ENCODE data around the gene CNOT2.

CNOT2 gene

DNA sequence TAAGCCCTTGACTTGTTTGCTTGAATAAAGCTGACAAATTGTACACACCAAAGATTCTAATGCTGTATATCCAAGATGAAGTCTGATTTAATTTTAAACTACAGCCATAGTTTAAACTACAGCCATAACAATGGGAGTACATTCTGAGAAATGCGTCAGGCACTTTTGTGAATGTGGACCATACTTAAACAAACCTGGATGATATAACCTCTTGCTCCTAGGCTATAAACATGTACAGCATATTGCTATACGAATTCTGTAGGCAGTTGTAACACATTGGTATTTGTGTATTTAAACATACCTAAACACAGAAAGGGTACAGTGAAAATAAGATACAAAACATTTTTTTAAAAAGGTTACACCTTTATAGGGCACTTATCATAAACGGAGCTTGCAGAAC lies 63.4 kb downstream of the CNOT2 start:
- DNase-seq, result no peak

DNA sequence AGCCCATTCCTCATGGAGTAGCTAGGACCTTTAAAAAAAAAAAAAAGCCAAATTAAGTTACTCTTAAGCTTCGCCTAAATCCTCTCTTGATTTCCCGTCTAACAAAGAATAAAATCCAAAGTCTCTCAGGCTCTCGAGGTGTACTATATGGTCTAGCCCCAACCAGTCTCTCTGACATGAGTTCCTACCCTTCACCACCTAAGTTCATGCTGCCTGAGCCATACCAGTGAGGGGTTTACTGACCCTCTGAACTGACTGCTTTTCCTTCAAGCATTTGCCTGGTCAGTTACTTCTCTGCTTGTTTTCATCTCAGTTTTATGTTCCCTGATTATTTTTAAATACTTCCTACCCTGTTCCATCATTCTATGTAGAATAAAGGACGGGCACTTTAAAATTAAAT lies 64.6 kb downstream of the CNOT2 start:
- DNase-seq, result no peak

DNA sequence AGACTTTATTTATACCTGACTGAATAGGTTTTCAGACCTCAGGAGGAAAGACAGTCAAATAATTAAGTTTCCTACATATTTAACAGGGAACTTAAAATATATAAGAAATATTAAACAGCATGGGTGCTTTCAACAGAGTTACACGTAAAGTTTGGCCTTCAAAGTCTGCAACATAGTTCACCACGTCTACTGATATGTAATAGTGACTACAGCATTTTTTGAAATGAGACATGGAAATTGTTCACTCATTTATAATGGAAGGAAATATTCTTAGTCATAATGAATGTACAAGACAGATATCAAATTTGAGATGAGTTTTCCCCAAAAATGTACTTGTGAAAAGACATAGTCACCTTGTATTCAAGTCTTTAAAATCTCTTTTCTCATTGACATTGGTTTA lies 66.1 kb downstream of the CNOT2 start:
- no peak for DNase-seq

DNA sequence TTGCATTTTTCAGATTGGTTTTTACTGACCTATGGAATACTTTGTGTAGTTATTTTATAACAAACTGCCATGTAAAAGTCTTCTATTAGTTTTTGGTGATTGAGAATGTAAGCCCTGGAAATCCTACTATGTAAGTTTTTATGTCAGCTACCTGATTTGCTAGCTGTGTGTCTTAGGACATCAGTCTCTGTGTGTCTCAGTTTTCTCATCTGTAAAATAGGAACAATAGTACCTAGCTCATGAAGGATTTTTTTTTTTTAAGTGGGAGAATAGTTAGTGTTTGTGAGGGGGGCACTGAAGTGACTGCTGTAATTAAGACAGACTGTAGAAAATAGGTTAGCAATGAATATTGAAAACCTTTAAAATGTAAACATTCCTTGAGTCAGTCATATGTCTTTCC lies 70.9 kb downstream of the CNOT2 start:
- no peak for DNase-seq

GRCh38 chr12:70317781-70318180 lies 74.5 kb downstream of the CNOT2 start:
- DNase-seq, result no peak

GRCh38 chr12:70319605-70320004 lies 76.4 kb downstream of the CNOT2 start:
- no peak for DNase-seq

GRCh38 chr12:70321191-70321590 lies 78.0 kb downstream of the CNOT2 start:
- no peak for DNase-seq

- no peak for DNase-seq
Measured at GRCh38 chr12:70327541-70327940, 84.3 kb downstream of the CNOT2 start.

DNA sequence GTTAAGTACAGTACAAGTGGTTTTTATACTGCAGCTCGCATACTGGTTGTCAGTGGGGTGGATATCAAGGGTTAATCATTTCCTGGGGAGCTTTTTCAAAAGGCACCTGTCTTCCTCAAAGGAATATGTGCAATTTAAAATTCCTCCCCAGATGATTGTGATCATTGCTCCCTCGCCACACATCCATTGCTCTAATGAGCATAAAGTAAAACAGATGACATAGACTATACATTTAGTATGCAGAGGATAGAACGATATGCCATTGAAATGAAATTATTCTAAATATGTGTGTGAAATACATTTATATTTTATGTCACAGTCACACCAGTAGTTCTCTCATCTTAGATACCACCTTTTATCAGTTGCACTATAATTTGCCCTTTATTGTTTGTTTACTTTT lies 86.5 kb downstream of the CNOT2 start:
- no peak for DNase-seq

GRCh38 chr12:70330158-70330557 lies 86.9 kb downstream of the CNOT2 start:
- DNase-seq, result no peak

GRCh38 chr12:70332236-70332635 lies 89.0 kb downstream of the CNOT2 start:
- no peak for DNase-seq

DNA sequence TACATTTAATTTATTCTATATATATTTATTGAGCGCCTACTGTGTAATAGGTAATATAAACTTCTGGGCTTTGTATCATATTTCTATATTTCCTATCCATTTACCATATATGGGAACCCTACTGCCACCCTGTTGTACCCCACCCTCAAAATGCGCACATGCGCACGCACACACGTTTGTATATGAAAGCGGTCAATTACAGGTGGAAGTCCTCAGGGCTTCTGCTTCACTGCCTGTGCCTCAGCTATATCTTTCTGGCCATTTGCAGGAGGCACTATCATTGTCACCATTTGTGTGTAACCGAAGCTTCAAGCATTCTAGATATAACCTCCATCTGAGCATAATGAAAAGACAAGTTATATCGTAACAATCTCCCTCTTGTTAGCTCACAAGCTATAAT lies 91.5 kb downstream of the CNOT2 start:
- DNase-seq, result no peak

DNA sequence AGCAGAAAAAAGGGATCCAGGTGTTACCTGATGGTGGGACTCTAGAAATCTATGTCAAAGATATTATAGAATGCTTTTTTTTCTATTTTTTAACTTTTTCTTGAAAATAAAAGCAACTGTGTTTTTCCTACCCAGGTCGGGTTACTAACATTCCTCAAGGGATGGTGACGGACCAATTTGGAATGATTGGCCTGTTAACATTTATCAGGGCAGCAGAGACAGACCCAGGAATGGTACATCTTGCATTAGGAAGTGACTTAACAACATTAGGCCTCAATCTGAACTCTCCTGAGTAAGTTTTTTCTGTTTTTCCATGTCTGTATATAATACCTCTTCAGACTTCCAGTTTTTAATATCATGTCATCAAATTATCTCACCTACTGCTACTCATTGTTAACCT lies 95.3 kb downstream of the CNOT2 start:
- no peak for DNase-seq

- DNase-seq, result no peak
Measured at GRCh38 chr12:70351076-70351475, 107.8 kb downstream of the CNOT2 start.

- DNase-seq, result no peak
Measured at GRCh38 chr12:70353780-70354660, 110.8 kb downstream of the CNOT2 start.

DNA sequence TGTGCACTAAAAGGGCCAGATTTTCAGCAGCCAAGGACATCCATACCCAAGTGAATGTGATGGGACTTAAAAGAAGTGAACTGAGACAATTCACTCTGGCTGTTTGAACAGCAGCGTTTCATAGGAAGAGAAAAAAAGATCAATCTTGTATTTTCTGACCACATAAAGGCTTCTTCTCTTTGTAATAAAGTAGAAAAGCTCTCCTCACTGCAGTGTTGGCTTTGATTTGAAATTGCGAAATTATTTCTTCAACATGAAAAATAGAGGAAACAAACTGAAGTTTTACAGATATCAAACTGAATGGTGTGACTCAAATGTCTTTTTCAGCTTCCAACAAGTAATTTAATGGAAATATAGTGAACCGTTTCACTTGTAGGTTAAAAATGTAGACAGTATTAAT lies 111.6 kb downstream of the CNOT2 start:
- DNase-seq, result no peak

GRCh38 chr12:70355972-70356371 lies 112.7 kb downstream of the CNOT2 start:
- DNase-seq, result no peak

DNA sequence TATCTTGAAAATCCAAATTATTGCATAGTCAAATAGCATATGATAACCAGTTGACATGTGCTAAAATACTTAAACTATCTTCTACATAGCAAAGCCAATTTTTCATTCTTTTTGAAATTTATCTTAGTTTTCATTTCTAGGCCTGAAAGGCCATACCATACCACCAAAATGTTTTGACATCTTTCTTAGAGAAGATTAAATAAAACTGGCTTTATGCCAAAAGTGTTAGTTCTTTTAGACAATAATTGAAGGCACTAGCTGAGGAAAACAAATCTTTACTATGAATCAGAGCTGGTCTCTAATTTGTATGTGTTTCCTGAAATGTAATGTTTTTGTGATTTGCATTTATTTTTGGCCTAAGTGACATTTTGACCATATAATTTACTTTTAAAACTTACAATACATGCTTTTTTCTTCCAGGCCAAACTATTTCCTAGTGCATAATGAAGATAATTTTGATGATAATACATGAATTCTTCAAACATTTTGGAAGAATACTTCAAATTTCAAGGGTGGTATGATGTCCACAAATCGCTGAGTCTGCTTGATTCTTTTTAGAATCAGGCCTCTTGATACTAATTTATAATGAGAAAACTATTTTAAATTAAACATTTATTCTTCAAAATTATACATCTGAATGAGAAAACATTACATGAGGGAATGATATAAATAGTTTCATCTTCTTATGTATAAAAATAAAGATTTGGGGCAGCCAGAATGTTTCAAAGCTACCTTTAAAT lies 116.4 kb downstream of the CNOT2 start:
- no peak for DNase-seq

DNA sequence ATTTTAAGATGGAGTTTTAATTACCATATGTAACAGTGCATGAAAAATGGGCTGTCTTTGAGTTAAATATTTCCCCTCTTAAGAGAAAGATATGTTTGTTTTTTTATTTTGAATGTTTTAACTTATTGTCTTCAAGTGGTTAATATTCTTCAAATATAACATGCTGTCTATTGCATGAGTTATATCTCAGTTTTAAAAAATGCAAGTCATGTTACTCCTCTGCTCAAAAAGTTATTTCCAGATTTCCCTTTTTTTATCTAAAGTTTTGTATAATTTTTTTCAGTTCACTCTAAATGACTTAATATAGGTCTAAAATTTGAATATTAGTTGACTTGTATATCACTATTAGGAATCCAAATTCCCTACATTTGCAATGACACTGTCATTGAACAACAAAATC lies 117.0 kb downstream of the CNOT2 start:
- DNase-seq, result no peak

DNA sequence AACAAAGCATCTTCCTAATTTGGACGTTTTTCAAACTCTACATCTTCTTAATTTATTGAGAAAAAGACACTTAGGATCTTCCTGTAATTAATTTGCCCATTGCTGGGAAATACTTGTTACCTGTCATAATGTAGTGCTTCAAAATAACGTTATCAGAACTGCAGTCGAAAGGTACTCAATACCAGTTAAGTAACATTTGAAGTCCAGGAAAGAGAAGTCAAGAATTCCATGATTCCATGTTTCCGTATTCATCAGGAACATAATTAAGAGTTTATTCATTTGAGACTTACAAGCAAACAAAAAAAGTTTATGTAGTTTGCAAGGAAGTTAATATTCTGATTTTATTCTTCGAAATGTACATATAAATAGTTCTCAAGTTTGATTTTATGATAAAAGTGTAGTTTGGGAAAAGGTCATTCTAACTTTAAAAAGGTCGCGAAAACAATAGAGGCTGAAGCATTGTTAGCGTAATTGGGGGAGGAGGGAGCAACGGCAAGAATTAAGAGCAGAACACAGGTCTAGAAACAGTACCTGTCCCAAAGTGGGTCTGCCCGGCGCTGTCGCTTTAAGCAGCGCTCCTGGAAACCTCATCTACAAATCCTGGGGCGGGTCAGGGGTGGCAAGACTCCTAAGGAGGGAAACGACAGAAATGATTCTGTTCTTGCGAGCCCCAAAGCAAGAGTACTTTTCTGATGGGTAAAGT lies 121.6 kb downstream of the CNOT2 start:
- DNase-seq, result no peak

DNA sequence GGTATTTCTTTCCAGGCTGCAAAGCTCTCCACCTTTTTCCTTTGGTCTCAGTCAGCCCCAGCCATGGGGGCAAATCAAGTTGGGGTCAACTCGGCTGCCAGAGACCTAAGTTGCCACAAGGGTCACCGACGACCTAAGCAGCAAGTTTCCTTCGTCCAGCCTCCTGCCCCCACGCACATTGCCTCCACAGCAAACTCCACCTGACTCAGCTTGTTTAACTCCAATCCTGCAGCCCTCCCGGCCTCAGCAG lies 122.1 kb downstream of the CNOT2 start:
- DNase-seq, result no peak

DNA sequence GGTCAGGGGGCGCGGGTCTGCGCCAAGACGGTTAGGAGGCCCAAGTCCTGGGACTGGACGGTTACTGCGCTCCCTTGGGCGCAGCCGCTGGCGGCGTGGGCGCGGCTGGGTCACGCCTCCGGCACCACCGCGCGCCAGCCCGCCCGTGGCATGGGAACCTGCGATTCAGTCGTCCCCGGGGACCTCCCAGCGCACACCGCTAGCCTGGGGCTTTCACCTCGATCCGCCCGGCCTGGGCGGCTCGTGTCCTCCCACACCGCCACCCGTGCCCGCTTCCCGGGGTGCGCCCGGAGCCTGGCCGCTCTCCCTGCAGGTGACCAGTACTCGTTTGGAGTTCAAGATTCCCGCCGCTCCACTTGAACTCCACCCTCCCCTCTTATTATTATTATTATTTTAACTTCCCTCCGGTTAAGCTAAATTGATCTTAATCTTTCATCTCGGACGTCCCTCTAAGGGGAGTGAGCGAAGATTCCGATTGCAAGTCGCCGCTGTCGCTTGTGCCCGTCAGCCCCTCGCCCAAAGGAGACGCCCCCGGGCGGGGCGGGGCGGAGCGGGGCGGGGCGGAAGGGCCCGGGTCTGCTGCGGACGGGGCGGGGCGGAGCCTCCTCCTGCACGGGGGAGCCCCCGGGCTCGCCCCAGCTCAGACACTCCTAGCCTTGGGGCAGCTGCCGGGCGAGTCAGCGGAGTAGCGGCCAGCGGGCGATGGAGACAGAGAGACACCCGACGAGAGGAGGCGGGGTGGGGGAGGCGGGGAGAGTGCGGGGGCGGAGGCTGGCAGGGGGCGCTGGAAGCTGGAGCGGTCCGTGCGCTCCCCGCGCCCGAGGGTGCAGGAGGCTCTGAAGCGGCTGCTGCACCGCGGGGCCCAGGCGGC lies 122.7 kb downstream of the CNOT2 start, which contains the start of gene KCNMB4:
KCNMB4 (plus strand) TSS at position 643 of the 871 bp plus-strand sequence. CDS start 445 bp downstream, outside the sequence.
- DNase-seq, result peak; percentile 77

All from activated CD8-positive, alpha-beta memory T cell treated with anti-CD3 and anti-CD28 coated beads, Interleukin-2, amount 50 U/mL, for 4 hours (primary cell).